ENCODE results near the gene RANBP1. TPM values are rescaled to one million over a fixed set of nuclear protein-coding genes. Genes with fewer than 3 reads are reported as not detected.

RANBP1 gene
- total RNA-seq, 4 donors from 2014 or later, result 116 to 180 (median 140) TPM

DNA sequence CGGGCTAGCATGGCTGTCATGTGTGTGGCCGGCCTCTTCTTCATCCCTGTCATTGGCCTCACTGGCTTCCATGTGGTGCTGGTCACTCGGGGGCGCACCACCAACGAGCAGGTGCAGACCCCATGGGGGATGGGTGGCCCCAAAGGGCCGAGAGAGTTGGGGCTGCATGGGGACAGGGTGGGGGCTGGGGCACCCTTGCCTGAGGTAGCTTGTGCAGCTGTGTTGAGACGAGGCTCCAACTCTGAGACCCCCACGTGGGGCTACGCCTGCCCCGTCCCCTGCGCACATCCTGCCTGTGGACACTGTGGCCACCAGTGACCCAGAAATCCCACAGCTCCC, 24.2 kb downstream of the RANBP1 start:
- DNase-seq (ENCODE audit: extremely low spot score), result no peak
- H3K36me3 ChIP-seq, result peaks cover 0 to 59% (median 50%) of the 10 kb centered on the region in 4 donors
- TF ChIP-seq POLR2AphosphoS5 (IDR thresholded peaks at IDR 0.05), result no peak
- no peak for TF ChIP-seq EP300 (IDR thresholded peaks at IDR 0.05)
- no peak for TF ChIP-seq POLR2A (IDR thresholded peaks at IDR 0.05; ENCODE audit: low read depth)
- TF ChIP-seq CTCF (IDR thresholded peaks at IDR 0.05), result no peak
- H3K27ac ChIP-seq (replicated peaks in 1 of 4), result no peak overlapping the region
- H3K4me1 ChIP-seq, result peaks cover 34 to 40% (median 37%) of the 10 kb centered on the region in 4 donors
- H3K27me3 ChIP-seq, result no peaks in the 10 kb centered on the region
- H3K4me3 ChIP-seq, result no peak overlapping the region
- WGBS, result no CpG with 5 or more reads among the region's 11 CpGs
- intact Hi-C loops (cut with DNase I), result no loop called here
- no peaks in the 10 kb centered on the region for H3K9me3 ChIP-seq

DNA sequence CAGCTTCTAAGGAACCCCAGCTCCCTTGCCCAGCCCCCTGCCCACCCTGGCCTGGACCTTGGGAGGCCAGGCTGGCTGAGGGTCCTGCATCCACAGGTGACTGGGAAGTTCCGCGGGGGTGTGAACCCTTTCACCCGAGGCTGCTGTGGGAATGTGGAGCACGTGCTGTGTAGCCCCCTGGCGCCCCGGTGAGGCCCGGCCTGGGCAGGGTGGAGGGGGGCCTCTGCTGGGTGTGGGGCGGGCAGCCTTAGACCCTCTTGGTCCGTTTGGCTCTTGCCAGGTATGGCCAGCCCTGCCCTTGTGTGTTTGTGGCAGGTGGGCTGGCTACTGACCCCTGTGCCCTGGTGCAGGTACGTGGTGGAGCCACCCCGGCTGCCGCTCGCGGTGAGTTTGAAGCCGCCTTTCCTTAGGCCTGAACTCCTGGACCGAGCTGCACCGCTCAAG, 24.6 kb downstream of the RANBP1 start:
- H3K27me3 ChIP-seq, result no peaks in the 10 kb centered on the region
- TF ChIP-seq EP300 (IDR thresholded peaks at IDR 0.05), result no peak
- no peak for TF ChIP-seq POLR2A (IDR thresholded peaks at IDR 0.05; ENCODE audit: low read depth)
- TF ChIP-seq POLR2AphosphoS5 (IDR thresholded peaks at IDR 0.05), result no peak
- no peak for TF ChIP-seq CTCF (IDR thresholded peaks at IDR 0.05)
- no peaks in the 10 kb centered on the region for H3K9me3 ChIP-seq
- no peak for DNase-seq (ENCODE audit: extremely low spot score)
- no peak overlapping the region for H3K4me3 ChIP-seq
- peaks cover 30 to 35% (median 33%) of the 10 kb centered on the region in 4 donors for H3K4me1 ChIP-seq
- 94% methylated on average over 9 of the region's 17 CpGs for WGBS
- peaks cover 0 to 64% (median 54%) of the 10 kb centered on the region in 4 donors for H3K36me3 ChIP-seq
- H3K27ac ChIP-seq (replicated peaks in 1 of 4), result no peak overlapping the region
- intact Hi-C loops (cut with DNase I), result no loop called here

DNA sequence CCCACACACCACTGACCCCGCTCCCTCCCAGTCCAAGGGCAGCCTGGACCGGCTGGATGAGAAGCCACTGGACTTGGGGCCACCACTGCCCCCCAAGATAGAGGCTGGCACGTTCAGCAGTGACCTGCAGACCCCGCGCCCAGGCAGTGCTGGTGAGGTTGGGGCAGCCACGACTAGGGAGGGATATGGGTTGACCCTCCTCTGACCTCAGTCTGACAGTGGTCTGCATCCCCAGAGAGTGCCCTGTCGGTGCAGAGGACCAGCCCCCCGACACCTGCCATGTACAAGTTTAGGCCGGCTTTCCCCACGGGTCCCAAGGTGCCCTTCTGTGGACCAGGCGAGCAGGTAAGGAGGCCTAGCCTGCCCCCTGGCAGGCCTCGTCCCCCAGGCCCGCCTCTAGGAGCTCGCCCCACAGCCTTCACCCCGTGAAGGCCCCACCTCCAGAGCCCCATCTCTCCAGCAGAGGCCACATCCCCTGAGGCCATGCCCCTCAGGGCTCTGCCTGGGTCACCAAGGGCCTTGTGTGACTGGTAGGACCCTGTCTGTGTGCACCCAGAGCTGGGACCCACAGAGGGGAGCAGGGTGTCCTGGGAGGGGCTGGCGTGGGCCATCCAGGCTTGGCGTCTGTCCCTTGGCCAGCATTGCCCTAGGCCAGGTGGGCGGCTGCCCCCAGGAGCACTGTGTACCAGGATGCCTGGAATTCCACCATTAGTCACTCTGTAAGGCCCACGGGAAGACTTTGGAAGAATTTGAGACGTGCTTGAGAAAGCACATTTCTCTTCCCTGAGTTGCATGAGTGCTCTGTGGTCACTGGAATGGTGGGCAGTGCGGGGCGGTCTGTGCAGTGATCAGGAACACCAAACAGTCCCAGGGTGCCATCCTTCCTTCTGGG, 25.5 kb downstream of the RANBP1 start:
- peaks cover 0 to 69% (median 56%) of the 10 kb centered on the region in 4 donors for H3K36me3 ChIP-seq
- H3K4me3 ChIP-seq, result no peak overlapping the region
- TF ChIP-seq EP300 (IDR thresholded peaks at IDR 0.05) (no peak), CTCF (IDR thresholded peaks at IDR 0.05) (no peak), POLR2A (IDR thresholded peaks at IDR 0.05; ENCODE audit: low read depth) (no peak), POLR2AphosphoS5 (IDR thresholded peaks at IDR 0.05) (no peak)
- intact Hi-C loops (cut with DNase I), result no loop called here
- 74% methylated on average over 7 of the region's 22 CpGs for WGBS
- DNase-seq (ENCODE audit: extremely low spot score), result no peak
- no peaks in the 10 kb centered on the region for H3K27me3 ChIP-seq
- H3K9me3 ChIP-seq, result no peaks in the 10 kb centered on the region
- no peak overlapping the region for H3K27ac ChIP-seq (replicated peaks in 1 of 4)
- peaks cover 21 to 26% (median 24%) of the 10 kb centered on the region in 4 donors for H3K4me1 ChIP-seq

GRCh38 chr22:20142711-20143621, 27.1 kb downstream of the RANBP1 start:
- Histone ChIP-seq H3K27ac (replicated peaks in 1 of 4) (no peak overlapping the region), H3K36me3 (peaks cover 0 to 74% (median 56%) of the 10 kb centered on the region in 4 donors), H3K9me3 (no peaks in the 10 kb centered on the region), H3K4me1 (peaks cover 5 to 11% (median 9%) of the 10 kb centered on the region in 4 donors), H3K4me3 (no peak overlapping the region), H3K27me3 (no peaks in the 10 kb centered on the region)
- no peak for DNase-seq (ENCODE audit: extremely low spot score)
- intact Hi-C loops (cut with DNase I), result no loop called here
- WGBS, result 91% methylated on average over 47 of the region's 65 CpGs
- TF ChIP-seq EP300 (IDR thresholded peaks at IDR 0.05) (no peak), POLR2A (IDR thresholded peaks at IDR 0.05; ENCODE audit: low read depth) (no peak), CTCF (IDR thresholded peaks at IDR 0.05) (no peak), POLR2AphosphoS5 (IDR thresholded peaks at IDR 0.05) (no peak)
